SK-N-MC (cell line): ENCODE measurements around the gene FUT6.

ENCODE experiments used
- DNase-seq: peaks from one replicate; pipeline ENCODE4 v3.0.0-alpha.2; 2011; ENCODE audit warnings: low read depth, low spot score
- H3K27ac ChIP-seq: fragments of 200-600 bp; sonication (generic); 2 replicates; pipeline ENCODE4 v1.5.1; 2016; ENCODE audit warnings: mixed run types
- H3K36me3 ChIP-seq: fragments of 200-600 bp; sonication (generic); 2 replicates; pipeline ENCODE4 v1.6.1; 2017; ENCODE audit warnings: antibody characterized with exemption, low read length, mixed read lengths; ENCODE audit not compliant: insufficient read depth
- H3K4me3 ChIP-seq: fragments of 200-600 bp; sonication (generic); 2 replicates; pipeline ENCODE4 v1.5.1; 2016
- H3K9ac ChIP-seq: fragments of 200-600 bp; sonication (generic); 2 replicates; pipeline ENCODE4 v1.8.0; 2017; ENCODE audit warnings: mixed run types, mixed read lengths; ENCODE audit not compliant: insufficient read length
- H3K9me3 ChIP-seq: fragments of 200-600 bp; sonication (generic); 2 replicates; pipeline ENCODE4 v1.6.1; 2017; ENCODE audit warnings: low read depth, mild to moderate bottlenecking, antibody characterized with exemption, low read length, moderate library complexity, mixed read lengths
- EZH2 ChIP-seq: fragments of 200-600 bp; sonication (generic); IDR thresholded peaks from one replicate; pipeline ENCODE4 v1.6.1; 2017; ENCODE audit warnings: antibody characterized with exemption
- FOXP2 ChIP-seq: optimal IDR thresholded peaks from 2 replicates; pipeline ENCODE3; 2011; ENCODE audit warnings: mild to moderate bottlenecking, moderate library complexity; ENCODE audit not compliant: insufficient read depth; ENCODE audit errors: extremely low read length, control extremely low read depth
- POLR2AphosphoS5 ChIP-seq: IDR thresholded peaks from 2 replicates; pipeline ENCODE4 v1.6.1; 2012; ENCODE audit warnings: mild to moderate bottlenecking, low read depth, low read length, borderline replicate concordance

Gene FUT6

GRCh38 chr19:5803752-5804515 lies 35.6 kb downstream of the FUT6 start:
- H3K4me3 ChIP-seq, result peak overlapping the region; percentile 77
- peak overlapping the region; percentile 83 for H3K27ac ChIP-seq
- H3K9ac ChIP-seq, result peak overlapping the region; percentile 59
- no peaks in the 10 kb centered on the region for H3K36me3 ChIP-seq
- H3K9me3 ChIP-seq, result no peaks in the 10 kb centered on the region
- peak; percentile 58; the same call in 1 of the 2 replicates for TF ChIP-seq POLR2AphosphoS5
- no peak for TF ChIP-seq EZH2
- peak; percentile 77 for TF ChIP-seq FOXP2
- no peak for DNase-seq

DNA sequence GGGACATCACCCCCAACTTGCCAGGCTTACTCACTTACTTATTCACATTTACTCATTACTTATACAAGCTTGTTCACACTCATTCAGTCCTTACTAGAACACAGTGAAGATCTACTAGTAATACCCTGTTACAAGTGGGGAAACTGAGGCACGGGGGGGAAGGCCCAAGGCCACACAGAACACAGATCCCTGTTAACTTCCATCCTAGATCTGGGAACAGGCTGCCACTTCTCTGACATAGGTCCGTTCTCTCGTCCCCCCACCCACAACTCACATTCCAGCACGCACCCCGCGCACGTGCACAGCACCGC lies 36.1 kb downstream of the FUT6 start:
- peak overlapping the region; percentile 48 for H3K9ac ChIP-seq
- no peaks in the 10 kb centered on the region for H3K36me3 ChIP-seq
- no peak for DNase-seq
- H3K27ac ChIP-seq, result peak overlapping the region; percentile 83
- no peak for TF ChIP-seq EZH2
- TF ChIP-seq FOXP2, result no peak
- TF ChIP-seq POLR2AphosphoS5, result no peak
- H3K9me3 ChIP-seq, result no peaks in the 10 kb centered on the region
- H3K4me3 ChIP-seq, result peak overlapping the region; percentile 43; the same call in 1 of the 2 replicates

DNA sequence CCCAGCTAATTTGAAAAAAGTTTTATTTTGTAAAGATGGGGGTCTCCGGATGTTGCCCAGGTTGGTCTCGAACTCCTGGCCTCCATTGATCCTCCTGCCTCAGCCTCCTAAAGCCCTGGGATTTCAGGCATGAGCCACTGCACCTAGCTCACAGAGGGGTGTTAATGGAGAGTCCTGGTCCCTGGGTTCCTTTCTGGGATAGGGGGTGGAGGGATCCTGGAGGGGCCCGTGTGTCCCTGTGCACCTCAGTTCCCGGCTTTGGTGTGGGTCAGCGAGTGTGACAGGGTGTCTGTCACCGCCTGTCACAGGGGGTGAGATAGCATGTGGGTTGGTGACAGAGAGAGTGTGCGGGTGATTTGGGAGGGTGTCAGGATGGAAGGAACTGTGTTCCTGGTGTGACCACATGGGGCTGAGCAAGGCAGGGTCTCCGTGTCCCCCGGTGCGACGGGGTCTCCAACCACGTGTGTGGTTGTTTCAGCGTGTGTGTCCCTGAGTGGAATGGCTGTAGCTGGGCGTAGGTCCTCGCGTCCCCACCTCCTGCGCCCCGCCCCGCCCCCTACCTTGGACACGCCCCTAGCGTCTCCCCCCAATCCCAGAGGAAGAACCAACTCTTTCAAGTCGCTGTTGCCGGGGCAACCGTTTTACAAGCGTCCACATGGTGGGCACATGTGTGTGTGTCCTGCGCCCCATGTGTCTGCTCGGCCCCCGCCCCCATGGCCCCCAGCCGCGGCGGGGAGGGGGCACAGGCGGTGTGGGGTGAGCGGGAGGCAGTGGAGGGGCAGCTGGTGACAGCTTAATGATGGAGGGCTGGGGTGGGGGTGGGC lies 37.5 kb downstream of the FUT6 start:
- H3K9ac ChIP-seq, result no peak overlapping the region

DNA sequence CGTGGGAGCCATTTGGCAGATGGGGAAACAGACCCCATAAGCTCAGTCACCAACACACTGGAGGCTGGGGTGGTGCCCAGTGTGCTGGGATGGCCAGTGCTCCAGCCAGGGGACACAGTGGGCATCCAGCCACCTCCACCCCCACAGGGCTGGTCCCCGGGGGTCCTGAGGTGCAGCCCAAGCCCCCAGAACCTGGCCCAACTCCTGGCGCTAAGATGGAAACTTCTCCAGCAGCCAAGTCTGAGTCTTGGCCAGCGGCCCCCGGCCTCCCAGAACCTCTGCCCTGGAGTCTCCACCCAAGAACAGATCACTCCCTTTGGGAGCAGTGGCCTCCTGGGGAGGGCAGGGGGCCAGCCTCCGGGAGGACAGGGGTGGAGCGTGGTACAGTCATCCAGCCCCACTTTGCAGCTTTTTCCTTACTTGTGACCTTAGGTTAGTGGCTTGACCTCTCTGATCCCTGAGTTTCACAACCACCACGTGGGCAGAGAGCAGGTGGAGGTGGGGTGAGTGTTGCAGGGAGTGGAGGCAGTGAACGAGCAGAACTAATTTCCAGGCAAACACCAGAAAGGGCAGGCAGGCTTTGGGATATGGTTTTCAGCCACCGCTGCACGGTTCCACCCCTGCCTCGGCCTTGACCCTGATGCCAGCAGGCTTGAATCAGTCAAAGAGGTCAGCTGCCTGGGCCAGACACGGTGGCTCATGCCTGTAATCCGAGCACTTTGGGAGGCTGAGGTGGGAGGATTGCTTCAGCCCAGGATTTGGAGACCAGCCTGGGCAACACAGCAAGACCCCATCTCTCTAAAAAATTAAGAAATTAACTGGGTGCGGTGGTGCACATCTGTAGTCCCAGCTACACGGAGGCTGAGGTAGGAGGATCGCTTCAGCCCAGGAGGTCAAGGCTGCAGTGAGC lies 38.9 kb downstream of the FUT6 start:
- Histone ChIP-seq H3K4me3 (no peak overlapping the region), H3K36me3 (no peaks in the 10 kb centered on the region), H3K9ac (no peak overlapping the region), H3K9me3 (no peaks in the 10 kb centered on the region), H3K27ac (no peak overlapping the region)
- DNase-seq, result no peak
- no peak for TF ChIP-seq POLR2AphosphoS5
- no peak for TF ChIP-seq EZH2
- TF ChIP-seq FOXP2, result no peak

More for the DNA sequence above, 37.5 kb downstream of the FUT6 start:
- no peak for DNase-seq
- H3K27ac ChIP-seq, result peak overlapping the region; percentile 64; the same call in 1 of the 2 replicates
- TF ChIP-seq EZH2, result no peak
- no peak for TF ChIP-seq FOXP2
- no peak; the same call in 1 of the 2 replicates for TF ChIP-seq POLR2AphosphoS5
- no peaks in the 10 kb centered on the region for H3K9me3 ChIP-seq
- H3K36me3 ChIP-seq, result no peaks in the 10 kb centered on the region
- H3K4me3 ChIP-seq, result peak overlapping the region; percentile 58

GRCh38 chr19:5799247-5800241 lies 40.0 kb downstream of the FUT6 start:
- no peak for DNase-seq
- Histone ChIP-seq H3K36me3 (no peaks in the 10 kb centered on the region), H3K27ac (no peak overlapping the region), H3K4me3 (no peak overlapping the region), H3K9me3 (no peaks in the 10 kb centered on the region), H3K9ac (no peak overlapping the region)
- no peak for TF ChIP-seq EZH2

GRCh38 chr19:5798244-5798643 lies 41.3 kb downstream of the FUT6 start:
- no peak overlapping the region for H3K4me3 ChIP-seq
- DNase-seq, result no peak
- TF ChIP-seq EZH2 (no peak), POLR2AphosphoS5 (no peak), FOXP2 (no peak)
- no peak overlapping the region for H3K27ac ChIP-seq
- no peaks in the 10 kb centered on the region for H3K36me3 ChIP-seq
- no peak overlapping the region for H3K9ac ChIP-seq
- H3K9me3 ChIP-seq, result no peaks in the 10 kb centered on the region

- H3K27ac ChIP-seq, result no peak overlapping the region
- H3K36me3 ChIP-seq, result no peaks in the 10 kb centered on the region
- H3K9me3 ChIP-seq, result no peaks in the 10 kb centered on the region
- no peak overlapping the region for H3K4me3 ChIP-seq
- no peak overlapping the region for H3K9ac ChIP-seq
- TF ChIP-seq POLR2AphosphoS5 (no peak), EZH2 (no peak), FOXP2 (no peak)
- no peak for DNase-seq
These were observed 44.1 kb downstream of the FUT6 start for GRCh38 chr19:5795382-5795919.
